ENCODE results near the gene EPHA4.

EPHA4 gene

GRCh38 chr2:221572219-221572820 is at the start of gene EPHA4:
TSS of gene EPHA4 (minus strand) at chr2:221572304. CDS start at chr2:221572248, 56 bp downstream.
- Histone ChIP-seq H3K79me2 (ENCODE audit: insufficient read depth, low read length) (peaks cover 18% of the 10 kb centered on the region; the same call in 1 of the 2 replicates), H3K9ac (ENCODE audit: low read depth, low read length, poor library complexity, severe bottlenecking) (peak within 1 kb of the TSS; percentile 92), H3F3A (ENCODE audit: low read depth) (no peaks in the 10 kb centered on the region), H2AFZ (ENCODE audit: low read length) (peak within 1 kb of the TSS; percentile 99), H3K4me2 (ENCODE audit: low read depth, low read length, poor library complexity, severe bottlenecking) (peak within 1 kb of the TSS; percentile 99), H3K4me1 (ENCODE audit: insufficient read depth, low read length, poor library complexity, severe bottlenecking) (peaks cover 16% of the 10 kb centered on the region), H3K9me2 (replicated peaks; ENCODE audit: low read depth, low read length) (no peaks in the 10 kb centered on the region), H3K27me3 (ENCODE audit: insufficient read depth, low read length, poor library complexity, severe bottlenecking) (no peaks in the 10 kb centered on the region), H3K9me3 (ENCODE audit: insufficient read depth, low read depth, low read length) (no peaks in the 10 kb centered on the region), H3K36me3 (ENCODE audit: insufficient read depth, low read length) (no peaks in the 10 kb centered on the region), H4K20me1 (ENCODE audit: insufficient read depth, low read length, poor library complexity, severe bottlenecking) (no peaks in the 10 kb centered on the region), H3K4me3 (ENCODE audit: low read length, poor library complexity, severe bottlenecking) (peak within 1 kb of the TSS; percentile 88)
- TF ChIP-seq EZH2phosphoT487 (IDR thresholded peaks at IDR 0.05; ENCODE audit: borderline replicate concordance) (no peak), CTCF (conservative IDR thresholded peaks at IDR 0.05; ENCODE audit: low read length) (0 out of 2 replicates have a peak, but pooled peaks have one; percentile 15)

GRCh38 chr2:221618007-221618406 is 45.9 kb upstream of the EPHA4 start:
- Histone ChIP-seq H3K4me3 (ENCODE audit: low read length, poor library complexity, severe bottlenecking) (no peak overlapping the region), H3F3A (ENCODE audit: low read depth) (no peaks in the 10 kb centered on the region), H3K4me1 (ENCODE audit: insufficient read depth, low read length, poor library complexity, severe bottlenecking) (no peaks in the 10 kb centered on the region), H3K9me3 (ENCODE audit: insufficient read depth, low read depth, low read length) (no peaks in the 10 kb centered on the region), H3K36me3 (ENCODE audit: insufficient read depth, low read length) (no peaks in the 10 kb centered on the region), H3K27me3 (ENCODE audit: insufficient read depth, low read length, poor library complexity, severe bottlenecking) (no peaks in the 10 kb centered on the region), H4K20me1 (ENCODE audit: insufficient read depth, low read length, poor library complexity, severe bottlenecking) (no peaks in the 10 kb centered on the region), H3K9me2 (replicated peaks; ENCODE audit: low read depth, low read length) (no peaks in the 10 kb centered on the region), H2AFZ (ENCODE audit: low read length) (no peak overlapping the region), H3K9ac (ENCODE audit: low read depth, low read length, poor library complexity, severe bottlenecking) (no peak overlapping the region), H3K4me2 (ENCODE audit: low read depth, low read length, poor library complexity, severe bottlenecking) (no peak overlapping the region), H3K79me2 (ENCODE audit: insufficient read depth, low read length) (no peaks in the 10 kb centered on the region)
- TF ChIP-seq CTCF (conservative IDR thresholded peaks at IDR 0.05; ENCODE audit: low read length): no peak
- no peak for TF ChIP-seq EZH2phosphoT487 (IDR thresholded peaks at IDR 0.05; ENCODE audit: borderline replicate concordance)

GRCh38 chr2:221616561-221616960 is 44.5 kb upstream of the EPHA4 start:
- H3K4me1 ChIP-seq (ENCODE audit: insufficient read depth, low read length, poor library complexity, severe bottlenecking): no peaks in the 10 kb centered on the region
- no peak overlapping the region for H3K4me3 ChIP-seq (ENCODE audit: low read length, poor library complexity, severe bottlenecking)
- H3K79me2 ChIP-seq (ENCODE audit: insufficient read depth, low read length): no peaks in the 10 kb centered on the region
- no peaks in the 10 kb centered on the region for H3K27me3 ChIP-seq (ENCODE audit: insufficient read depth, low read length, poor library complexity, severe bottlenecking)
- no peak for TF ChIP-seq CTCF (conservative IDR thresholded peaks at IDR 0.05; ENCODE audit: low read length)
- TF ChIP-seq EZH2phosphoT487 (IDR thresholded peaks at IDR 0.05; ENCODE audit: borderline replicate concordance): no peak
- H3K9ac ChIP-seq (ENCODE audit: low read depth, low read length, poor library complexity, severe bottlenecking): no peak overlapping the region
- H3K9me2 ChIP-seq (replicated peaks; ENCODE audit: low read depth, low read length): no peaks in the 10 kb centered on the region
- no peaks in the 10 kb centered on the region for H3K9me3 ChIP-seq (ENCODE audit: insufficient read depth, low read depth, low read length)
- no peak overlapping the region for H2AFZ ChIP-seq (ENCODE audit: low read length)
- H4K20me1 ChIP-seq (ENCODE audit: insufficient read depth, low read length, poor library complexity, severe bottlenecking): no peaks in the 10 kb centered on the region
- no peaks in the 10 kb centered on the region for H3K36me3 ChIP-seq (ENCODE audit: insufficient read depth, low read length)
- no peaks in the 10 kb centered on the region for H3F3A ChIP-seq (ENCODE audit: low read depth)
- no peak overlapping the region for H3K4me2 ChIP-seq (ENCODE audit: low read depth, low read length, poor library complexity, severe bottlenecking)

All from Loucy (cell line).